Left lung (tissue), 10 donors: Measurements from ENCODE around the gene ANXA6. TPM values are rescaled to one million over a fixed set of nuclear protein-coding genes. Genes with fewer than 3 reads are reported as not detected.

Source experiments
- ATAC-seq: fragments of 200-7000 bp; cut with Tn5 transposase; one replicate; pipeline ENCODE4 v1.9.1; 2020; ENCODE audit warnings: moderate library complexity
- DNase-seq, 4 donors: peaks; one replicate each; pipeline ENCODE4 v3.0.0-alpha.2; 2013 to 2020
- H3K27ac ChIP-seq, 2 donors: fragments of 200-600 bp; sonication (generic) in 1 of 2; one replicate each; pipeline versions ENCODE4 v1.5.0 to v1.8.0; 2020 to 2021
- H3K27me3 ChIP-seq, 2 donors: fragments of 200-600 bp; sonication (generic) in 1 of 2; one replicate each; pipeline versions ENCODE4 v1.5.0 to v1.8.0; 2020 to 2021
- H3K36me3 ChIP-seq, 2 donors: fragments of 200-600 bp; sonication (generic) in 1 of 2; one replicate each; pipeline versions ENCODE4 v1.5.0 to v1.8.0; 2020 to 2021
- H3K4me1 ChIP-seq, 2 donors: fragments of 200-600 bp; one replicate each; pipeline ENCODE4 v1.8.0; 2021
- H3K4me3 ChIP-seq, 2 donors: fragments of 200-600 bp; sonication (generic) in 1 of 2; one replicate each; pipeline versions ENCODE4 v1.5.0 to v1.8.0; 2020 to 2021; ENCODE audit warnings: mild to moderate bottlenecking in 1 of 2
- H3K9me3 ChIP-seq, 2 donors: fragments of 200-600 bp; sonication (generic) in 1 of 2; one replicate each; pipeline versions ENCODE4 v1.5.0 to v1.8.0; 2020 to 2021
- intact Hi-C, 2 donors: fragments of 100-400 bp; cut with DNase I; formaldehyde crosslinking; loops; one replicate each; pipeline versions ENCODE4 v1.11.2 to v1.14.2; 2022
- polyA plus RNA-seq, 6 donors: library from polyadenylated mRNA; unstranded; fragments of 120-200 nt; gene quantifications; one replicate each; pipeline ENCODE4 v1.2.1, GENCODE V29; 2013; ENCODE audit not compliant: insufficient read length in 6 of 6
- total RNA-seq, 2 donors: library from RNA; stranded (reverse); fragmentation: NEBNext Ultra II Directional; extraction: Animal tissue kit (Norgen Biotek cat#: 25700); gene quantifications; one replicate each; pipeline ENCODE4 v1.2.1, GENCODE V29; 2021
- TF ChIP-seq, protein P1 (sequence below), 2 donors: fragments of 200-600 bp; sonication (generic) in 1 of 2; IDR thresholded peaks; one replicate each; pipeline versions ENCODE4 v1.5.0 to v1.8.0; 2021; ENCODE audit warnings: antibody characterized with exemption in 2 of 2
- donor health status: DM: no; HTN: yes; CAD: no.
- donor health status: DM: no; HTN: no; CAD: no.

ANXA6 gene
- total and polyA plus RNA-seq, 8 donors, result 188 to 303 (median 291) TPM

DNA sequence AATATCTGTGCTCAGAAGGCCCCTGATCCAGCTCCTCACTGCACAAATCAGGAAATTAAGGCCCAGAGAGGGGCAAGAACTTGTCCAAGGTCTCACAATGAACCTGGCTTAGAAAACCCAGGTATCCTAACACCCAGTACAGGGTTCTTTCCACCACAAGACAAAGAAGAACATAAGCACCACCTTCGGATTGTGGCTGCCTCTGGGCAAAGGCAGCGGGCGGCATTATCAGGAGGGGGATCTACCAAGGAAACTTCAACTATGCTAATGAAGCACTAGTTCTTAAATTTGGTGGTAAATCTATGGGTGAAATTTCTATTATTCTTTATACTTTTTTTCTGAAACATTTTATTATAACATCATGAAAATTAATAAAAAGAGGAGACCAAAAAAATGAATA lies 17.9 kb downstream of the ANXA6 start:
- H3K27ac ChIP-seq, result no peak overlapping the region
- intact Hi-C loops, result no loop called here
- peaks cover 0 to 8% of the 10 kb centered on the region in 2 donors for H3K4me1 ChIP-seq
- peaks cover 0 to 98% of the 10 kb centered on the region in 2 donors for H3K36me3 ChIP-seq
- ATAC-seq (no peak), DNase-seq (no peak)
- H3K27me3 ChIP-seq, result no peaks in the 10 kb centered on the region
- H3K9me3 ChIP-seq, result no peaks in the 10 kb centered on the region
- TF ChIP-seq, protein P1, sequence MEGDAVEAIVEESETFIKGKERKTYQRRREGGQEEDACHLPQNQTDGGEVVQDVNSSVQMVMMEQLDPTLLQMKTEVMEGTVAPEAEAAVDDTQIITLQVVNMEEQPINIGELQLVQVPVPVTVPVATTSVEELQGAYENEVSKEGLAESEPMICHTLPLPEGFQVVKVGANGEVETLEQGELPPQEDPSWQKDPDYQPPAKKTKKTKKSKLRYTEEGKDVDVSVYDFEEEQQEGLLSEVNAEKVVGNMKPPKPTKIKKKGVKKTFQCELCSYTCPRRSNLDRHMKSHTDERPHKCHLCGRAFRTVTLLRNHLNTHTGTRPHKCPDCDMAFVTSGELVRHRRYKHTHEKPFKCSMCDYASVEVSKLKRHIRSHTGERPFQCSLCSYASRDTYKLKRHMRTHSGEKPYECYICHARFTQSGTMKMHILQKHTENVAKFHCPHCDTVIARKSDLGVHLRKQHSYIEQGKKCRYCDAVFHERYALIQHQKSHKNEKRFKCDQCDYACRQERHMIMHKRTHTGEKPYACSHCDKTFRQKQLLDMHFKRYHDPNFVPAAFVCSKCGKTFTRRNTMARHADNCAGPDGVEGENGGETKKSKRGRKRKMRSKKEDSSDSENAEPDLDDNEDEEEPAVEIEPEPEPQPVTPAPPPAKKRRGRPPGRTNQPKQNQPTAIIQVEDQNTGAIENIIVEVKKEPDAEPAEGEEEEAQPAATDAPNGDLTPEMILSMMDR (IDR thresholded peaks at IDR 0.05), result no peak
- H3K4me3 ChIP-seq, result no peak overlapping the region

DNA sequence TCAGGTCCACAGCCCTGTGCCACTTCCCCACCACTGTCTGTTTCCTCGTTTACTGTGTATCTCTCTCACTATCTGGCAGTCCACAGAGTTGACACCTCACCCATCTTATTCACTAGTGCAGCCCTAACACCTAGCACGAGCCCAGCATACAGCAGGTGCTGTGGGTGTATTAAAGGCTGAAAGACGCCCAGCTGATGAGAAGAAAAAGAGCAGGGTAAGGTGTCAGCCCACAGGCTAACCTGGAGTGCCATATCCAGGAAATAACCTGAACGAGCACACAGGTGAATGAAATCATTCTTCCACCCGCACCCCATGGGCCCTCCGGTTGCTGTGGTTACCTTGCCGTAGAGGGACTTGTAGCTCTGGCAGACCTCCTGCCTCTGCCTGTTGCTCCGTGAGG lies 18.6 kb downstream of the ANXA6 start:
- intact Hi-C loops, result no loop called here
- Histone ChIP-seq H3K4me1 (peaks cover 0 to 13% of the 10 kb centered on the region in 2 donors), H3K27me3 (no peaks in the 10 kb centered on the region), H3K9me3 (no peaks in the 10 kb centered on the region), H3K36me3 (peaks cover 0 to 98% of the 10 kb centered on the region in 2 donors), H3K4me3 (no peak overlapping the region), H3K27ac (no peak overlapping the region)
- no peak for DNase-seq
- TF ChIP-seq, protein P1 (IDR thresholded peaks at IDR 0.05), result no peak
- no peak for ATAC-seq

DNA sequence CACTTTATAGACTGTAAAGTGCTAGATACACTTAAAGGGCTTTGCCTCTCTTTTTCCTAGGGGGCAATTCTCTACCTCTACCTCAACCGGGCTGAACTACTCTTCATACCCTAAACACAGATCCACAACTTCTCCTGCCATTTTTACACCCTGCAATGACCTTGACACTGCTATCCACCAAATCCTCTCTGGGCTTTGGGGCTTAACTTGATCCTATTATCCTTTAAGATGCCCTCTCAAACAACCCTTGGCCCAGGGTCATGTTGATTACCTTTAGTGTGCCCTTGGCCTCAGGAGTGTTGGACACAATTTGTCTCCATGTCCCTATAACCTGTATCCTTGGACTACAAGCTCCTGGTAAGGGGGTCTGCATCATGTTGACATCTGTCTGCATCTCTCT lies 19.5 kb downstream of the ANXA6 start:
- Histone ChIP-seq H3K9me3 (no peaks in the 10 kb centered on the region), H3K4me3 (no peak overlapping the region), H3K36me3 (peaks cover 0 to 98% of the 10 kb centered on the region in 2 donors), H3K4me1 (peaks cover 0 to 19% of the 10 kb centered on the region in 2 donors), H3K27me3 (no peaks in the 10 kb centered on the region), H3K27ac (no peak overlapping the region)
- no peak for DNase-seq
- ATAC-seq, result no peak
- TF ChIP-seq, protein P1 (IDR thresholded peaks at IDR 0.05), result no peak
- intact Hi-C loops, result no loop called here

DNA sequence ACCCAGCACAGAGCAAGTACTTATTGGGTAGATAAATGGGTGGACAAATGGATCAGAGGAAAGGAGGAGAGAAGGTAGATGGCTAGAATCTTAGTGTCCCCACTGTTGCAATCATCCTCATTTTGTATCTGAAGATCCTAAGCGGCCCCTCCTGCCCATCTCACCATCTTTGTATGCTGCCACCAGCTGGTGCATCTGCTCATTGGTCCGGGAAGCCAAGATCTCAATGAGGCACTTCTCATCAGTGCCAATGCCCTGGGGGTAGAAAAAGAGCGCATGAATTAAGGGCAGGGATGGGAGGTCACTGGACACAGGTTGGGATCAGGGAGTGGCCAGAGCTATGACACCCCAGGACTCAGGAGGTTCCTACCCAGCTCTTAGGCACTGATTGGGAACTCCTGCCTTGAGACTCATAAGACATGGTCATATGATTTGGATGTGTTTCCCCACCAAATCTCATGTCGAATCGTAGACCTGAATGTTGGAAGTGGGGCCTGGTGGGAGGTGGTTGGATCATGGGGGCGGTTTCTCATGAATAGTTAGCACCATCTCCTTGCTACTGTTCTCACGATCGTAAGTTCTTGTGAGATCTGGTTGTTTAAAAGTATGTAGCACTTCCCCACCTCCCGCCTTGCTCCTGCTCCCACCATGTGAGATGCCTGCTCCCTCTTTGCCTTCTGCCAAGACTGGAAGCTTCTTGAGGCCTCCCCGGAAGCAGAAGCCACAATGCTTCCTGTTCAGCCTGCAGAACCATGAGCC lies 20.3 kb downstream of the ANXA6 start:
- Histone ChIP-seq H3K9me3 (no peaks in the 10 kb centered on the region), H3K4me3 (no peak overlapping the region), H3K4me1 (peaks cover 0 to 28% of the 10 kb centered on the region in 2 donors), H3K27me3 (no peaks in the 10 kb centered on the region), H3K27ac (no peak overlapping the region), H3K36me3 (peaks cover 0 to 98% of the 10 kb centered on the region in 2 donors)
- TF ChIP-seq, protein P1 (IDR thresholded peaks at IDR 0.05), result no peak
- DNase-seq (no peak), ATAC-seq (no peak)
- intact Hi-C loops, result no loop called here

DNA sequence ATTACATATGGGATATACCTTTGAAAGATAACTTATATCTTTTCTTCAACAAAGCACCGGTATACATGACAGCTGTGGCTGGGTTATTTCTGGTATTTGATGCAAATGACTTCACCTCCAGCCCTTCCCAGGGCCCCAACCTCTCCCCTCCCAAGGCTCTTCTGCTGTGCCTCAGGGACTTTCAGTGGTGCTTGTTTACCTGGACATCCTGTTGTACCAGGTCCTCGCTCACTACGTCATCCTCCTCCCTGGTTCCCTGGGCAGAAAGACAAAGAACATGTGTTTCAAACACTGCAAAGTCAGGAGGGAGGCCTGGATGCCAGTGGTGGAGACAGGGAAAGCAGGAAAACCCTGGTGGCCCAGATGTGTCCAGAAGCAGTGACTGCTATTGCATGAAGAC lies 23.4 kb downstream of the ANXA6 start:
- Histone ChIP-seq H3K27me3 (no peaks in the 10 kb centered on the region), H3K36me3 (peaks cover 0 to 99% of the 10 kb centered on the region in 2 donors), H3K9me3 (no peaks in the 10 kb centered on the region), H3K27ac (peak overlapping the region in 1 of 2 donors; percentile 29), H3K4me3 (no peak overlapping the region), H3K4me1 (peaks cover 0 to 32% of the 10 kb centered on the region in 2 donors)
- DNase-seq, result no peak
- intact Hi-C loops, result no loop called here
- ATAC-seq, result no peak
- TF ChIP-seq, protein P1 (IDR thresholded peaks at IDR 0.05), result no peak
